Fibroblast of skin of right biceps (primary cell): Measurements from ENCODE around the gene IGFLR1.

Experiments used
- DNase-seq: peaks from one replicate; pipeline ENCODE4 v3.0.0-alpha.2; 2013

Gene IGFLR1

DNA sequence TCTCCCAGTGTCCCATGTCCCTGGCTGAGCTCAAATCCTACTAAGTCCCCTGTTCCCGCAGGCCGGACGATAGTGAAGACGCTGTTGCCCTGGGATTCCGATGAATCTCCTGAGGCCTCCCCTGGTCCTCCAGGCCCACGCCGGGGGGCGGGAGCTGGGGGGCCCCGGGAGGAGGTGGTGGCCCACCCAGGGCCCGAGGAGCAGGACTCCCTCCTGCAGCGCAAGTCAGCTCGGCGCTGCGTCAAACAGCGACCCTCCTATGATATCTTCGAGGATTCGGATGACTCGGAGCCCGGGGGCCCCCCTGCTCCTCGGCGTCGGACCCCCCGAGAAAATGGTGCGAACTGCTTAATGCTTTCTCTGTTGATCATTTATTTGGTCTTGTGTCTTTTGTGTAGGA, 18.6 kb downstream of the IGFLR1 start:
- DNase-seq: no peak

DNA sequence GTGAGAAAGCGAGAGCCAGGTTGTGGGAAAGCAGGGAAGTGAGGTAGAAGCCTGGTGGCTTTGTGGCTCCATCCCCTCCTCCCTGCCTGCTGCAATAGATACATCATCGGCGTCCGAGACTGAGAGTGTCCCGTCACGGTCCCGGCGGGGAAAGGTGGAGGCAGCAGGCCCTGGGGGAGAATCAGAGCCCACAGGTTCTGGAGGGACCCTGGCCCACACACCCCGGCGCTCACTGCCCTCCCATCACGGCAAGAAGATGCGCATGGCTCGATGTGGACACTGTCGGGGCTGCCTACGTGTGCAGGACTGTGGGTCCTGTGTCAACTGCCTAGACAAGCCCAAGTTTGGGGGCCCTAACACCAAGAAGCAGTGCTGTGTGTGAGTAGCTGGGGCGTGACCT, 19.4 kb downstream of the IGFLR1 start:
- DNase-seq: no peak

DNA sequence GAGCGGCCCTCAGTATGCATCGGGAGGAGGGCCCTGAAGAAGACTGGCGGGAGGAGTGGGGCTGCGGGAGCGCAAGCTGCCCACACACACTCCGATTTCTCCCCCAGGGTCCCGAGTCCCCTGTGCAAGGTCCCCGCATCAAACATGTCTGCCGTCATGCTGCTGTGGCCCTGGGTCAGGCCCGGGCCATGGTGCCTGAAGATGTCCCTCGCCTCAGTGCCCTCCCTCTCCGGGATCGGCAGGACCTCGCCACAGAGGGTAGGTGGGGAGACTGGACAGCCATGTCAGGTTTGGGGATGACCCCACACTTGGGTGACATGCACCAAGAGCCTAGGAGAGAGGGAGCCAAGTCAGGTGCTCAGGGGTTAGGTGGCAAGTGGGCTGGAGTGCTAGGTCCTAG, 19.8 kb downstream of the IGFLR1 start:
- DNase-seq: no peak

DNA sequence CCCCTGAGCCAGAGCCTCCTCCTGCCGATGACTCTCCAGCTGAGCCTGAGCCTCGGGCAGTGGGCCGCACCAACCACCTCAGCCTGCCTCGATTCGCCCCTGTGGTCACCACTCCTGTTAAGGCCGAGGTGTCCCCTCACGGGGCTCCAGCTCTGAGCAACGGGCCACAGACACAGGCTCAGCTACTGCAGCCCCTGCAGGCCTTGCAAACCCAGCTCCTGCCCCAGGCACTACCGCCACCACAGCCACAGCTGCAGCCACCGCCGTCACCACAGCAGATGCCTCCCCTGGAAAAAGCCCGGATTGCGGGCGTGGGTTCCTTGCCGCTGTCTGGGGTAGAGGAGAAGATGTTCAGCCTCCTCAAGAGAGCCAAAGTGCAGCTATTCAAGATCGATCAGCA, 20.9 kb downstream of the IGFLR1 start:
- no peak for DNase-seq

DNA sequence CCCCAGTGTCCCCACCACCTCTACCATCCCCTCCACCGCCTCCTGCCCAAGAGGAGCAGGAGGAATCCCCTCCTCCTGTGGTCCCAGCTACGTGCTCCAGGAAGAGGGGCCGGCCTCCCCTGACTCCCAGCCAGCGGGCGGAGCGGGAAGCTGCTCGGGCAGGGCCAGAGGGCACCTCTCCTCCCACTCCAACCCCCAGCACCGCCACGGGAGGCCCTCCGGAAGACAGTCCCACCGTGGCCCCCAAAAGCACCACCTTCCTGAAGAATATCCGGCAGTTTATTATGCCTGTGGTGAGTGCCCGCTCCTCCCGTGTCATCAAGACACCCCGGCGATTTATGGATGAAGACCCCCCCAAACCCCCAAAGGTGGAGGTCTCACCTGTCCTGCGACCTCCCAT, 21.6 kb downstream of the IGFLR1 start:
- DNase-seq: no peak

DNA sequence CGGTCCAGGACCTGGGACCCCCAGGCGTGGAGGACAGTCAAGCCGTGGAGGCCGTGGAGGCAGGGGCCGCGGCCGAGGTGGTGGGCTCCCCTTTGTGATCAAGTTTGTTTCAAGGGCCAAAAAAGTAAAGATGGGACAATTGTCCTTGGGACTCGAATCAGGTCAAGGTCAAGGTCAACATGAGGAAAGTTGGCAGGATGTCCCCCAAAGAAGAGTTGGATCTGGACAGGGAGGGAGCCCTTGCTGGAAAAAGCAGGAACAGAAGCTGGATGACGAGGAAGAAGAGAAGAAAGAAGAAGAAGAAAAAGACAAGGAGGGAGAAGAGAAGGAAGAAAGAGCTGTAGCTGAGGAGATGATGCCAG, 22.1 kb downstream of the IGFLR1 start:
- no peak for DNase-seq

DNA sequence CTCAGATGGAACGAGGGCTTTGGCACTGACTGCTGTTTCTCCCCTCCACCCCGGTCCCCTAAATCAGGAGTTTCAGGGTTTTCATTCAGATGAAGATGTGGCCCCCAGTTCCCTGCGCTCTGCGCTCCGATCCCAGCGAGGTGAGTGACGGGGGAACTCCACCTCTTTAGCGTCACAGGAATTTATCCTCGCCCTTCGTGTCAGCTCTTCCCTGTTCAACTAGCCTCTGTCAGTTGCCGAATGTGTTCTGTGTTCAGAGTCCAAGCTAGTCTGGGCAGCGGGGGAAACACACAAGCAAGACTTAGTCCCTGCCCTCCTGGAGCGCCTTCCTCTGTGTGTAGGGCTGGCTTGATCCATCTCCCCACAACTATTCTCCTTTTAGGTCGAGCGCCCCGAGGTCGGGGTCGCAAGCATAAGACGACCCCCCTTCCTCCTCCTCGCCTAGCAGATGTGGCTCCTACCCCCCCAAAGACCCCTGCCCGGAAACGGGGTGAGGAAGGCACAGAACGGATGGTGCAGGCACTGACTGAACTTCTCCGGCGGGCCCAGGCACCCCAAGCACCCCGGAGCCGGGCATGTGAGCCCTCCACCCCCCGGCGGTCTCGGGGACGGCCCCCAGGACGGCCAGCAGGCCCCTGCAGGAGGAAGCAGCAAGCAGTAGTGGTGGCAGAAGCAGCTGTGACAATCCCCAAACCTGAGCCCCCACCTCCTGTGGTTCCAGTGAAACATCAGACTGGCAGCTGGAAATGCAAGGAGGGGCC, 22.7 kb downstream of the IGFLR1 start:
- DNase-seq: no peak

DNA sequence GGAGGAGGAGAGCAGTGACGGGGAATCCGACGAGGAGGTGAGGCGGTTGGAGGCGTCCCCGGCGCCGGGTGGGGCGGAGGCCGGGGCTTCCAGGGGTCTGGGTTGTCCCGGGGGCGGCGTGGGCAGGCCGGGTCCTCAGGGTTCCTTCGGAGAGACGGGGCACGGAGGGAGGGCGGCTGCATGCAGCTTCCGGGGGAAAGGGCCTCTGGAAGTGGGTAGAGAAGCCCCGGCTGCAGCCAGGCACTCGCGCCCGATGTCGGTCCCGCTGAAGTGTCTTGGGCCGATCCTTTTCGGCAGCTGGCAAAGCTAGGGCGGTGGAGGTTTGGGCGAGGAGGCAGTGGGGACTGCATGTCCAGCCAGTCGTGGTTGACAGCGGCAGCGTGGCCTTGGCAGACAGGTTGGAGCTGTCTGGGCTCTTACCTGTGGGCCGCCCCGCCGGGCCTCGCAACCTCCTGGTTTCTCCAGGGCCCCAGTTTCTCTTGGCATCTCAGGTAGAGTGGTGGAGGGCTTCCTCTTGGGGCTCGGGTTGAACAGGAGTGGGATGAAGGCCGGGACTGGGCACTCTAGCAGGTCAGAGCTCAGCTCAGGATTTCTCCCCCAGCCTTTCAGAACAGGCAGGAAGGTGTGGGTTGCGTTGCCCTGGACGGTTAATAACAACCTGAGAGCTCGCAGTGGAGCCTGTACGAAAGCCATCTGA, 23.8 kb downstream of the IGFLR1 start:
- DNase-seq: peak; percentile 19

DNA sequence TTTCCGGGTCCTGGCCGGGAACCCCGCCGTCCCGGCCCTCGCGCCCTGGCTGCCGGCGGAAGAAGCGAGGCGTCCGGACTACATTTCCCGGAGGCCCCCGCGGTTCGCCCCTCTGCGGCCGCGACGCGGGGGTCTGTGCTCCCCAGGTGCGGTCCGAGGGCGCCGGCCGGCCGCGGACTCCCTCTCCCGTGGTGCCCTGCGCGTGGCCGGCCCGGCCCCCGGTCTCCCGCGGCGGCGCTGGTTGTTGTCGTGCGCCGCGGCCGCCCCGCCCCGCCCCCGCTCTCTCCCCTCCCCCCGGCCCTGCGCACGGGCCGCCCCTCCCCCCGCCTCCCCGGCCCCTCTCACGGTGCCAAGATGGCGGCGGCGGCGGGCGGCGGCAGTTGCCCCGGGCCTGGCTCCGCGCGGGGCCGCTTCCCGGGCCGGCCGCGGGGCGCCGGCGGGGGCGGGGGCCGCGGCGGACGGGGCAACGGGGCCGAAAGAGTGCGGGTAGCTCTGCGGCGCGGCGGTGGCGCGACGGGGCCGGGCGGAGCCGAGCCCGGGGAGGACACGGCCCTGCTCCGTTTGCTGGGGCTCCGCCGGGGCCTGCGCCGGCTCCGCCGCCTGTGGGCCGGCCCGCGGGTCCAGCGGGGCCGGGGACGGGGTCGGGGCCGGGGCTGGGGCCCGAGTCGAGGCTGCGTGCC, 24.4 kb downstream of the IGFLR1 start, which contains the start of gene KMT2B:
Gene KMT2B, plus strand, starts transcription at position 339 of the 680 bp plus-strand sequence. Its CDS starts 16 bp downstream, at position 355.
- DNase-seq: peak; percentile 97

DNA sequence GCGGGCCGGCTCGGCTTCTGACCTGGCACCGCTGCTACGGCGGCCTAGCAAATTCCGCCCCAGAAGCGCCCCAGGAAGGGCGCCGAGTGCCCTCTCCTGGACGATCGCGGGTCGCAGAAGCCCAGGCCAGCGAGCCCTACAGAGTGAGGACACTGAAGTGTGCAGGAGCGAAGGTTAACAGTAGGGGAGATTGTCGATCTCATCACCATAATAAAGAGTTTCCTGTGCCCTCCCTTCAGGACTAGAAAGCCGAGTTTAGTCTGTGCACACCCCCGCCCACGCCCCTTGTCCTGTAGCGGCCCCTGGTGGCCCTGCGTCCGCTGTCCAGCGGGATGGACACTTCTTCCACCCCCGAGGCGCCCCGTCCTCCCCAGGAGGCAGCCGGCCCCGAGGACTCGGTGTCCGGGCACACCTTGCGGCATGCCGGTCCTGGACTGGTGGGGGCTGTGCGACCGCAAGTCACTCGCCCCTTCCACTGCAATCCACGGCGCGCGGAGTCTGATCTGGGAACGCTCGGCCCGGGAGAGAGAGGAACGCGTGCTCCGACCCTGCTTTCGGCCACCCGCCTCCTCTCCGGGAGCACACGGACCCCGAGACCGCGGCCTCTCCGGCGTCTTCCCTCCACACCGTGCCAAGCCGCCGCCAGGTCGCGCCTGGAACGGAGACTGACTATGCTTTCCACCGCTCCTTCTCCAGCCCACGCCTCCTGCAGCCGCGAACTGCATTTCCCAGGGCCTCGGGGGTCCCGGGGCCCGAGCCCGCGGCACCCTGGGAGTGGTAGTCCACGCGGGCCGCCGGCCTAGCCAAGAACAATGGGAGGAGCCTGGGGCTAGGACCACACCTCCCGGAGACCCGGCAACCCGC, 25.2 kb downstream of the IGFLR1 start:
- DNase-seq: peak; percentile 81

DNA sequence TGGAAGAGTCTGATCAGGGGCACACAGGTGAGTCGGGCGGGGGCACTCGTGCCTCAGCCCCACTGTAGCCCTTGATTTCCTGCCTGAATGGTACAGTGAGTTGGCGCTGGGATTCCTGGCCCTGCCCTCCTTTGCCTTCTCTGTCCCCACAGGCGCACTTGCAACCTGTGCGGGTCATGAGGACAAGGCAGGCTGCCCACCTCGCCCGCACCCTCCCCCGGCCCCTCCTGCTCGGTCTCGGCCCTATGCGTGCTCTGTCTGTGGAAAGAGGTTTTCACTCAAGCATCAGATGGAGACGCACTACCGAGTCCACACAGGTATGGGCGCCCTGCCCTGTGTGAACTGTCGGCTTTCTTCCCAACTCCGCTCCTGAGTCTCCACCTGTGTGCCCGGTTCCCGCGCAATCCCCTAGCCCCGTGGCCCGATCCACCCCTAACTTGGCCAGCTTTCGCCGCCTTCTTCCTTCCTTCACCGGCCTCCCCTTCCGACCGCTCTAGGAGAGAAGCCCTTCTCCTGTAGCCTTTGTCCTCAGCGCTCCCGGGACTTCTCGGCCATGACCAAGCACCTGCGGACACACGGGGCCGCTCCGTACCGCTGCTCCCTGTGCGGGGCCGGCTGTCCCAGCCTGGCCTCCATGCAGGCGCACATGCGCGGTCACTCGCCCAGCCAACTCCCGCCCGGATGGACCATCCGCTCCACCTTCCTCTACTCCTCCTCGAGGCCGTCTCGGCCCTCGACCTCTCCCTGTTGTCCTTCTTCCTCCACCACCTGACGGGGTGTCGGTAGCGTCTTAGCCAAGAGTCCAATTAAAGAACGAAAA, 26.1 kb downstream of the IGFLR1 start:
- DNase-seq: no peak

DNA sequence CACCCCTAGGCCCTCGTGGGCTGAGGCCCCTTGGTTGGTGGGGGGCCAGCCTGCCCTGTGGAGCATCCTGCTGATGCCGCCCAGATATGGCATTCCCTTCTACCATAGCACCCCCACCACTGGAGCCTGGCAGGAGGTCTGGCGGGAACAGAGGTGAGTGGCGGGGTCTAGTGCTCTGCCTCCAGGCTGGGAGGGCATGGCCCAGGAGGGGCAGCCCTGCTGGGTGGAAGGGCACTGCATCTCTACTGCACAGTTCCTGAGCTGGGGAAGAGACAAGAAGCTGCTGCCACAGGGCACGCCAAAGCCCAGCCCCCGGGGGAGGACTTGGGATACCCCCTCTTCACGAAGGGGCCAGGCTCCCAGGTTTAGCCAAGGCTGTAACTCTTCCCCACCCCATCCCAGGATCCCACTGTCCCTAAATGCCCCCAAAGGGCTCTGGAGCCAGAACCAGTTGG, 26.9 kb downstream of the IGFLR1 start:
- no peak for DNase-seq

DNA sequence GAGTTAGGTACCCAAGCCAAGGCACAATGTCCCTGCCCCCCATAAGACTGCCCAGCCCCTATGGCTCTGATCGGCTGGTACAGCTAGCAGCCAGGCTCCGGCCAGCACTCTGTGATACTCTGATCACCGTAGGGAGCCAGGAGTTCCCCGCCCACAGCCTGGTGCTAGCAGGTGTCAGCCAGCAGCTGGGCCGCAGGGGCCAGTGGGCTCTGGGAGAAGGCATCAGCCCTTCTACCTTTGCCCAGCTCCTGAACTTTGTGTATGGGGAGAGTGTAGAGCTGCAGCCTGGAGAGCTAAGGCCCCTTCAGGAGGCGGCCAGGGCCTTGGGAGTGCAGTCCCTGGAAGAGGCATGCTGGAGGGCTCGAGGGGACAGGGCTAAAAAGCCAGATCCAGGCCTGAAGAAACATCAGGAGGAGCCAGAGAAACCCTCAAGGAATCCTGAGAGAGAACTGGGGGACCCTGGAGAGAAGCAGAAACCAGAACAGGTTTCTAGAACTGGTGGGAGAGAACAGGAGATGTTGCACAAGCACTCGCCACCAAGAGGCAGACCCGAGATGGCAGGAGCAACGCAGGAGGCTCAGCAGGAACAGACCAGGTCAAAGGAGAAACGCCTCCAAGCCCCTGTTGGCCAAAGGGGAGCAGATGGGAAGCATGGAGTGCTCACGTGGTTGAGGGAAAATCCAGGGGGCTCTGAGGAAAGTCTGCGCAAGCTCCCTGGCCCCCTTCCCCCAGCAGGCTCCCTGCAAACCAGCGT, 27.5 kb downstream of the IGFLR1 start:
- no peak for DNase-seq

DNA sequence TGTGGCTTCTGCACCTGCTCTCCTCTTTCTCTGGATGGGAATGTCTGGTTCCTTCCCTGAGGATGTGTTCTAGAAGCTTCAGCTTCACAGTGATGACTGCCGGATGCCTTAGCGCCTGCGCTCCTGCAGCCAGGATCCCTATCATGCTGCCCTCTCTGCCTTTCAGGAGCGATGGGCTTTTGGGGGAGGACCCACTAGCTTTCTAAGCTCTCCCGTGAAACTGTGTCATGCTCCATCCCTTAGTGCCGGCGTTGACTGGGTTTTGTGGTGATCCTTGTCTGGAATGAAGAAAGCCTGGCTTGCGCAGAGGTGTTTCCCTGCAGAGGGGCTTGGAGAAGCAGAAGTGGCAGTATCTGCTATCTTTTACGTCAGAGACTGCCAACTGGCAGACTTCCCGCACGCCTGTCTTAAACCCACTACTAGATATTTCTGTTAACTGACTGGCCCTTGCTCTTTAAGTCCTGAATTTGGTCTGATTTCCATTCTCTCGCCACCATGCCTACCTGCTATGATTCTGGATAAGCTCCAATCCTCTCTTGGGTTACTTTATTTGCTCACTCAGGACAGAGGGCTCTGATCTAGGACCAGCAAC, 28.3 kb downstream of the IGFLR1 start:
- no peak for DNase-seq

DNA sequence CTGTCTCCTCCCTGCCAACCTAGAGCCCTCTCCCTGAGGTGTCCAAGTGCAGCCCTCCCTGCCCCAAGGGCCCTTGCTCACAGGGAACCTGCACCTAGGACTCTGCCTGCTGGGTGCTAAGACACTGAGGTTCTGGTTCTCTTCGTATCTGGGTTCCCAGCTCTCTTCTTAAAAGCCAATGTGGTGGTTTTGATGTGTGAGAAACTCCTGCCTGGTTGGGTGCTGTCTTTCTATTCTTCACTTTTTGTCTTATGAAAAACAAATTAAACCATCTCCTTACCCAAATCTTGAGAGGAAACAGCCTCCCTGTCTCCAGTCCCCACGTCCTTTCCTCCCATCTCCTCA, 28.8 kb downstream of the IGFLR1 start:
- no peak for DNase-seq

DNA sequence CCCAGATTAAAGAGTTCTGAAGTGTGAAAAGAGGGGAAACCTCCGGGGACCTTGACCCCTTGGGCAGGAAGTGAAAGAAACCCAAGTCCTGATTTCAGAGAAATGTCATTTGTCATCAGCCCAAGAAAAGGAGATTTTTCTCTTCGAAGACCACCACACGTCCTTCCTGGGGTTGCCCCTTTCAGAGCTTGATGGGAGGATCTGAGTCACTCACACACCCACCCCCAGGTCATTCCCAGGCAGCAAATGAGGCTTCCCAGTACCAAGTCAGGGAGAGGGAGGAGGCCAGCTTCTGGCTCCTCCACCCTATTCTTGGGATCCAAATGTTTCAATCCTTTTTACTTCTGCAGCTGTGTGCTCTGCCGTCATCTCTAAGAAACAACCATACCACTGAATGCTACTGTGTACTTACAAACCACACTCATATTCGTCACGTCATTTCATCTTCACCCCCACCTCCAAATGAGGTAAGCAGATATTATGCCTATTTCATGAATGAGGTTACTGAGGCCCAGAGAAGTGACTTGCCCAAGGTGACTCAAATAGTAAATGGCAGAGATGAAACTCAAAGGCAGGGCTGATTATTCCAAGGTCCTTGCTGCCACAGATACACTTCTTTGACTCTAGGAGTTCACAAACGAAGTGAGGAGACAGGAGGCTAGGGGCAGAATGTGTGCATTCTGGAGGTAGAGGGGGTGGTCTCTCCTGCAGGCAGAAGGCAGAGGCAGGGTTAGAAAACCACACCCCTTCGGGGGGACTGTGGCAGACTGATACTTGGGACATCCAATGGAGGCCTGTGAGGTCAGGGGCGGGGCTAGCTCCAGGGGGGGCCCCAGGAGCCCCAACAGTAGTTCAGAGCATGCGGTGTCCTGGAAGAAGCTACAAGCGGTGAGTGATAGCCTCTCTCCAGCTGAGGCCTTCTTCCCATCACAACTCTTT, 29.4 kb downstream of the IGFLR1 start:
- no peak for DNase-seq

DNA sequence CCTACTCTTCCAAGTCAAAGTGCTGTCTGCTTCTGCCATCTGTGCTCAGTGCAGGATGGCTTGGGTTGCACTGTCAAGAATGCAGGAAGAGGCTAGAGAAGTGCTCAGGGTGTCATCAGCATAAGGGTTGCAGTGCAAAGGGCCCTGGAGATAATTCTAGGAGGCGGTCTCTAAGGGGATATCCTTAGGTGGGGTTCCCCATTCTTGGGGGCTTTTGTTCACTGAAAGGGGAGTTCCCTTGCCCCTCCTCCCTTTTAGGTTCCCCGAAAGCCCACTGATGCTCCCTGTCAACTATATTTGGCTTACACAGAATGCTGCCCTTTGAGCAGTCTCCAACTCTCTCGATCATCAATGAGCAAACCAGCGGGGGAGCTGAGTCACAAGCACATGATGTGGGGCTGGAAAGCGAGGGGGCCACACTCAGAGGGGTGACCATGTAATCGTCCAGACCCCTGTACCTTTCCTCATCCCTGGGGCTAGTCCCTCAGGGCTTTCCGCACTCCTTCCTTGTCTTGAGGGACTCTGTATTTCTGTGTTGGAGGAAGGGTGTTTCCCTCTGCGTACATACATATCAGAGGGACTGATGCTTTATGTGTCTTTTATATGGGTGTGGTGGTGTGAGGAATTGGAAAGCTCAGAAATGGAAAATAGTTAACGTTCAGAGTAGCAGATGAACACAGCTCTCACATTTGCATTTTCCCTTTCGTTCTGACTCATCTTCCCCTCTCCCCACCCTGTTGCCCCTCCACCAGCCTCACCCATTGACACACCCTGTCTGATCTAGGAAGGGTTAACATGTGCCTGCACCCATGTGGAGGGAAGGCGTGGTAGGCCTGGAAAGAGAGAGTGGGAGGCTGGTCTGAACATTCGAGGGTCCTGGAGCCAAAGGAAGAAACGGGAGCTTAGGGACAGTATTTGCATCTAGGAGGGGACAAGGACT, 31.2 kb downstream of the IGFLR1 start:
- no peak for DNase-seq

DNA sequence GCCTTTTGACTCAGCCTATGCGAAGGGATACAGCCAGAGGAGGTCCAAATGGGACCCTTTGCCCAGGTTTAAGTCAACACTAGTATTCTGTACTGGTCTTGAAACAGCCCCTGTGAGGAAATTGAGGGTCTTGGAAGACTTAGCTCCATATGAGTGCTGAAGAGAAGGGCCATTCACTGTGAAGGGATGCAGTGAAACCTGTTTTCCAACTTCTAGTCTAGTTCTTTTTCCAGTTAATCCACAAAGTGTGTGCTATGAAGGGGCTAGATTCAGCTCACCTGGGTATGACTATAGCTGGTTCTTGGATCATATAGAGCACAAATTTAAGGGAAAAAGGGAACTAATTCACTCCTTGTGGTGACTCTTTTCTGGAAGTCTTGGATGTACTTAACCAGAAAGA, 33.9 kb downstream of the IGFLR1 start:
- DNase-seq: no peak

DNA sequence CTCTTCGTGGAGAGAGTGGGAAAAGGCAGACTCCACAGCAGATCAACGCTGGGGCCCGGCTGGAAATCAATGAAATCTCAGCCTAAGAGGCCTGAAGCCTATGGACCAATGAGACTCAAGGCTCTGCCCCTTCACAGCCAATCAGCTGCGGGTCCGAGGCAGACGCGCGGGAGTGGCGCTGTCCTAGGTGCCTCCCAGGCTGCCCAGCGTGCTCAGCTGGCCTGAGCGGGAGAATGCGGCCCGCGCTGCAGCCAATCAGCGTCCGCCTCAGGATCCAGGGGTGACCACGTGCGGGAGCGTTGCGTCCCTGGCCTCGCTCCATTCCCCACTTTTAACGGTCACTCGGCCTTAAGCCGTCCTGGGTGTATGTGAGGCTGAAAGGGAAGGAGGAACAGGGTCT, 38.0 kb downstream of the IGFLR1 start, which contains the start of gene ZBTB32:
Gene ZBTB32, plus strand, starts transcription at position 341 of the 400 bp plus-strand sequence. CDS start 10,069 bp downstream, outside the sequence.
- DNase-seq: peak; percentile 65
